HEK293 (cell line): Measurements from ENCODE around the gene CD55.

ENCODE experiments used
- CTCF ChIA-PET: fragments of 350-600 bp; formaldehyde crosslinking; extraction: SDS; loops from one replicate; lab custom pipeline; 2021; ENCODE audit warnings: antibody characterized with exemption; lab: Yijun Ruan, JAX
- POLR2A ChIA-PET: fragments of 300-600 bp; formaldehyde crosslinking; extraction: SDS; loops from one replicate; lab custom pipeline; 2020; ENCODE audit warnings: antibody characterized with exemption, inconsistent platforms; lab: Yijun Ruan, JAX
- H3K27ac ChIP-seq: fragments of 200-500 bp; sonication (Bioruptor generic); 2 replicates; pipeline ENCODE4 v1.5.1; 2014; ENCODE audit warnings: low read depth, low read length, control low read depth, inconsistent platforms; ENCODE audit errors: extremely low read depth
- H3K36me3 ChIP-seq, 2 experiments: fragments of 200-500 bp in 1 of 2; sonication (Bioruptor generic) in 1 of 2; 1 replicate in 1 of 2; 2 replicates in 1 of 2; pipeline ENCODE4 v1.5.1; 2014 to 2017; ENCODE audit warnings: inconsistent platforms in 2 of 2, low read length in 2 of 2; ENCODE audit not compliant: control insufficient read depth in 2 of 2, insufficient read depth in 1 of 2
- H3K4me1 ChIP-seq: fragments of 200-500 bp; sonication (Bioruptor generic); 2 replicates; pipeline ENCODE4 v1.5.1; 2014; ENCODE audit warnings: mild to moderate bottlenecking, low read length, inconsistent platforms; ENCODE audit not compliant: control insufficient read depth, insufficient read depth
- H3K4me3 ChIP-seq: 2 replicates; pipeline ENCODE4 v1.5.1; 2011; ENCODE audit warnings: low read depth, mild to moderate bottlenecking, control low read depth, low read length, moderate library complexity
- H3K9me3 ChIP-seq: fragments of 200-500 bp; sonication (Bioruptor generic); 2 replicates; pipeline ENCODE4 v1.5.1; 2014; ENCODE audit warnings: low read depth, low read length, inconsistent platforms; ENCODE audit not compliant: control insufficient read depth, insufficient read depth
- HOXA7 ChIP-seq: sonication (generic); formaldehyde crosslinking; IDR thresholded peaks from 2 replicates; pipeline ENCODE4 v1.8.1; 2022; ENCODE audit warnings: missing genetic modification reagents, borderline replicate concordance
- PRDM2 ChIP-seq: fragments of 450-650 bp; formaldehyde crosslinking; IDR thresholded peaks from 2 replicates; pipeline ENCODE4 v1.5.1; 2016; ENCODE audit warnings: missing biosample characterization, missing genetic modification characterization, borderline replicate concordance
- REST ChIP-seq: fragments of 450-650 bp; formaldehyde crosslinking; IDR thresholded peaks from 2 replicates; pipeline ENCODE4 v1.5.1; 2016; ENCODE audit warnings: missing biosample characterization, missing genetic modification characterization
- YY2 ChIP-seq: fragments of 450-650 bp; formaldehyde crosslinking; IDR thresholded peaks from 2 replicates; pipeline ENCODE4 v1.5.1; 2016; ENCODE audit warnings: missing biosample characterization, missing genetic modification characterization
- ZNF148 ChIP-seq: fragments of 450-650 bp; formaldehyde crosslinking; IDR thresholded peaks from 2 replicates; pipeline ENCODE4 v1.5.0; 2017; ENCODE audit warnings: missing biosample characterization, missing genetic modification characterization, borderline replicate concordance
- ZNF184 ChIP-seq: fragments of 450-650 bp; IDR thresholded peaks from 2 replicates; pipeline ENCODE4 v1.5.1; 2018; ENCODE audit warnings: missing biosample characterization, mild to moderate bottlenecking, missing genetic modification characterization
- ZNF426 ChIP-seq: fragments of 450-650 bp; formaldehyde crosslinking; IDR thresholded peaks from 2 replicates; pipeline ENCODE4 v1.5.1; 2017; ENCODE audit warnings: missing biosample characterization, missing genetic modification characterization, mild to moderate bottlenecking, inconsistent platforms, moderate library complexity
- ZNF544 ChIP-seq: fragments of 450-650 bp; formaldehyde crosslinking; IDR thresholded peaks from 2 replicates; pipeline ENCODE4 v1.5.0; 2017; ENCODE audit warnings: missing biosample characterization, missing genetic modification characterization
- ZNF645 ChIP-seq: fragments of 450-650 bp; formaldehyde crosslinking; IDR thresholded peaks from 2 replicates; pipeline ENCODE4; 2016; ENCODE audit warnings: missing biosample characterization, missing genetic modification characterization
- ZSCAN23 ChIP-seq: fragments of 450-650 bp; formaldehyde crosslinking; IDR thresholded peaks from 2 replicates; pipeline ENCODE4 v1.5.1; 2016; ENCODE audit warnings: missing biosample characterization, missing genetic modification characterization
- ZSCAN30 ChIP-seq: fragments of 450-650 bp; IDR thresholded peaks from 2 replicates; pipeline ENCODE4 v1.5.1; 2018; ENCODE audit warnings: missing biosample characterization, mild to moderate bottlenecking, missing genetic modification characterization, moderate library complexity
- ZSCAN4 ChIP-seq: fragments of 450-650 bp; formaldehyde crosslinking; IDR thresholded peaks from 2 replicates; pipeline ENCODE4 v1.5.1; 2017; ENCODE audit warnings: missing biosample characterization, missing genetic modification characterization

The CD55 gene

GRCh38 chr1:207314816-207315215 is 6.7 kb upstream of the CD55 start (continued):
- TF ChIP-seq REST (tag by site-specific recombination) (no peak), HOXA7 (CRISPR knock-in tag) (no peak), ZNF148 (no peak), ZNF645 (tag by site-specific recombination) (no peak), ZSCAN23 (tag by site-specific recombination) (no peak), ZNF426 (tag by site-specific recombination) (no peak), ZSCAN30 (no peak), PRDM2 (tag by site-specific recombination) (no peak), ZNF184 (tag by site-specific recombination) (no peak), ZNF544 (tag by site-specific recombination) (no peak)

GRCh38 chr1:207315435-207315834 is 6.0 kb upstream of the CD55 start:
- no peaks in the 10 kb centered on the region for H3K36me3 ChIP-seq
- TF ChIP-seq YY2 (tag by site-specific recombination) (no peak), ZSCAN4 (tag by site-specific recombination) (peak; percentile 97)
- no peaks in the 10 kb centered on the region for H3K4me1 ChIP-seq
- no peak overlapping the region for H3K27ac ChIP-seq
- H3K9me3 ChIP-seq, result no peaks in the 10 kb centered on the region
- ChIA-PET POLR2A (no interaction called here), CTCF (no interaction called here)
- no peak overlapping the region for H3K4me3 ChIP-seq
